ENCODE data around the gene GALNT13.

GALNT13 gene

GRCh38 chr2:154497019-154497418, 625.3 kb downstream of the GALNT13 start:
- no peak for DNase-seq
